ENCODE data around the gene NFXL1. TPM values are rescaled to one million over a fixed set of nuclear protein-coding genes. Genes with fewer than 3 reads are reported as not detected.

The NFXL1 gene
- total and polyA plus RNA-seq, 2 of the 4 experiments (the other 2 are of a cell fraction): 13.9 to 23.1 TPM

DNA sequence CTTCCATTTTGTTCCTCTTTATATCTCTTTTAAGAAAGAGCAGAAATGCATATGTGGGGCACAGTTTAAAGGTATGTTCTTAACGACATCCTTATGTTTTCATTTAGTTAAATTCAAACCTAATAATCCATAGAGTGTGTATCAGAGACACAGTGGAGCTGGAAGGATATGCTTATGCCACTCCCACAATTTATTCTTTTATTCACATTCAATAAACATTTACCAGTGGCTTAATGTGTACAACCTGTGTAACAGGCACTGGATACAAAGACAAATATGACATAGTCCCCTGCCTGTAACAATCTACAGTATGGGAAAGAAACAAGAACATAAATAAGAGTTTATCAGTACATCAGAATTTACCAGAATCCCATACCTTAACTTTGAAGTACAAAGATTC is 54.1 kb downstream of the NFXL1 start:
- in situ Hi-C loops (cut with MboI; ENCODE audit: low sequenced_read_pairs): loop anchor here (25.0 kb wide), 1 partner anchor 502 kb away; no protein-coding TSS in a partner anchor
- no CpG with 5 or more reads among the region's 1 CpG for WGBS, 2 experiments (ENCODE audit: extremely low coverage in 2 of 2, insufficient read length in 1 of 2)
- Histone ChIP-seq H3K56ac (ENCODE audit: extremely low read depth, insufficient read depth, low read length) (no peak overlapping the region), H4K20me1 (ENCODE audit: insufficient read depth, low read length) (no peaks in the 10 kb centered on the region), H3K14ac (replicated peaks; ENCODE audit: low read depth, low read length) (no peak overlapping the region), H3K4me2 (ENCODE audit: low read depth, low read length) (no peak overlapping the region), H2AFZ (replicated peaks; ENCODE audit: low read length, poor library complexity) (no peak overlapping the region), H3K9ac (ENCODE audit: low read depth, low read length) (no peak overlapping the region), H2BK5ac (ENCODE audit: low read depth, low read length, poor library complexity, severe bottlenecking) (peak overlapping the region; percentile 12), H3K36me3 (ENCODE audit: control insufficient read depth, insufficient read depth, low read length) (peaks cover 5% of the 10 kb centered on the region), H4K8ac (ENCODE audit: low read depth in 2 of 2, low read length in 2 of 2) (no peak overlapping the region; a peak in 1 of 4 replicates), H3K4me3 (ENCODE audit: insufficient read depth, low read depth, low read length) (no peak overlapping the region), H3K79me1 (ENCODE audit: low read depth in 1 of 2, low read length in 2 of 2) (peaks cover 8% of the 10 kb centered on the region in 2 experiments; a peak in 3 of 4 replicates), H2BK120ac (ENCODE audit: low read depth, low read length) (peak overlapping the region; percentile 1; the same call in 1 of the 2 replicates), H3K4me1 (ENCODE audit: control insufficient read depth, insufficient read depth, low read length) (peaks cover 12% of the 10 kb centered on the region), H2AK5ac (ENCODE audit: low read depth, low read length) (no peak overlapping the region), H2BK20ac (ENCODE audit: low read depth, low read length) (no peak overlapping the region), H2AK9ac (replicated peaks; ENCODE audit: low read depth, low read length, poor library complexity) (no peak overlapping the region), H3K9me3 (ENCODE audit: control insufficient read depth, insufficient read depth, low read length) (no peaks in the 10 kb centered on the region), H3K27me3 (ENCODE audit: control insufficient read depth, insufficient read depth, low read length) (no peaks in the 10 kb centered on the region), H3K9me1 (ENCODE audit: insufficient read depth, low read length) (peaks cover 2% of the 10 kb centered on the region; the same call in 1 of the 2 replicates), H4K5ac (ENCODE audit: low read depth, low read length) (peak overlapping the region; percentile 49; the same call in 1 of the 2 replicates), H4K91ac (ENCODE audit: insufficient read depth, low read depth, low read length) (no peak overlapping the region), H3K4ac (ENCODE audit: low read depth, low read length) (no peak overlapping the region; the same call in 1 of the 2 replicates), H3K27ac (ENCODE audit: insufficient read depth, low read length) (no peak overlapping the region), H3K23ac (ENCODE audit: low read depth, low read length) (no peak overlapping the region), H3K18ac (ENCODE audit: low read depth, low read length) (peak overlapping the region; percentile 3; the same call in 1 of the 2 replicates), H2BK15ac (ENCODE audit: low read depth, low read length) (no peak overlapping the region)
- intact Hi-C loops (cut with micrococcal nuclease): no loop called here
- no peak for TF ChIP-seq POLR2A (IDR thresholded peaks at IDR 0.05; ENCODE audit: low read depth, low read length)
- no TSS peak for BruUV-seq (replicated peaks)
- ATAC-seq (ENCODE audit: low read depth) (no peak), DNase-seq (no peak)
- ChIA-PET CTCF (no interaction called here), POLR2A (ENCODE audit: unreplicated experiment) (no interaction called here)
- dilution Hi-C loops (cut with HindIII; ENCODE audit: low sequenced_read_pairs, unreplicated experiment): no loop called here
